HepG2 (cell line): ENCODE results near the gene NOTCH4. TPM values are rescaled to one million over a fixed set of nuclear protein-coding genes. Genes with fewer than 3 reads are reported as not detected.
A peak's percentile ranks its signal among the peaks of the same experiment; 100 is the strongest.

ENCODE experiments used
- CENPT ChIP-seq: sonication (generic); formaldehyde crosslinking; IDR thresholded peaks from 2 replicates; pipeline ENCODE4 v1.8.0; 2022; ENCODE audit warnings: low read depth, mild to moderate bottlenecking, moderate library complexity, missing genetic modification reagents
- DMAP1 ChIP-seq: IDR thresholded peaks from 2 replicates; pipeline ENCODE4 v1.6.1; 2016
- KDM1A ChIP-seq: IDR thresholded peaks from 2 replicates; pipeline ENCODE4 v1.6.1; 2016; ENCODE audit warnings: missing compliant biosample characterization
- KDM5B ChIP-seq: sonication (generic); formaldehyde crosslinking; IDR thresholded peaks from 2 replicates; pipeline ENCODE4 v1.4.0; 2020; ENCODE audit warnings: missing genetic modification reagents, mild to moderate bottlenecking, borderline replicate concordance
- MIER3 ChIP-seq: IDR thresholded peaks from 2 replicates; pipeline ENCODE4 v1.6.1; 2016; ENCODE audit warnings: missing compliant biosample characterization, borderline replicate concordance
- MTA3 ChIP-seq: sonication (generic); formaldehyde crosslinking; IDR thresholded peaks from 2 replicates; pipeline ENCODE4 v1.4.0; 2020; ENCODE audit warnings: missing genetic modification reagents
- PITX1 ChIP-seq: sonication (generic); formaldehyde crosslinking; IDR thresholded peaks from 2 replicates; pipeline ENCODE4 v1.5.1; 2020; ENCODE audit warnings: mild to moderate bottlenecking, missing genetic modification reagents
- POGZ ChIP-seq: sonication (generic); formaldehyde crosslinking; IDR thresholded peaks from 2 replicates; pipeline ENCODE4 v1.4.0; 2020; ENCODE audit warnings: mild to moderate bottlenecking, missing genetic modification reagents
- RAD21 ChIP-seq: fragments of 450-650 bp; formaldehyde crosslinking; IDR thresholded peaks from 2 replicates; pipeline ENCODE4 v1.5.0; 2020; ENCODE audit warnings: mild to moderate bottlenecking
- SETDB1 ChIP-seq: sonication (generic); formaldehyde crosslinking; IDR thresholded peaks from 2 replicates; pipeline ENCODE4 v1.5.1; 2020; ENCODE audit warnings: missing genetic modification reagents, mild to moderate bottlenecking, borderline replicate concordance
- YEATS4 ChIP-seq: sonication (generic); formaldehyde crosslinking; IDR thresholded peaks from 2 replicates; pipeline ENCODE4 v1.4.0; 2020; ENCODE audit warnings: missing genetic modification reagents, borderline replicate concordance
- ZBTB7B ChIP-seq: sonication (generic); formaldehyde crosslinking; IDR thresholded peaks from 2 replicates; pipeline ENCODE4 v1.4.0; 2020; ENCODE audit warnings: missing genetic modification reagents
- ZMAT3 ChIP-seq: sonication (generic); formaldehyde crosslinking; conservative IDR thresholded peaks from 2 replicates; pipeline ENCODE4 v1.7.0; 2021; ENCODE audit warnings: missing genetic modification reagents
- ZNF251 ChIP-seq: sonication (generic); formaldehyde crosslinking; IDR thresholded peaks from 2 replicates; pipeline ENCODE4 v1.9.0; 2021; ENCODE audit warnings: mild to moderate bottlenecking, missing genetic modification reagents
- ZNF274 ChIP-seq: sonication (generic); formaldehyde crosslinking; IDR thresholded peaks from 2 replicates; pipeline ENCODE4 v1.5.1; 2020; ENCODE audit warnings: mild to moderate bottlenecking, missing genetic modification reagents
- ZSCAN21 ChIP-seq: sonication (generic); formaldehyde crosslinking; IDR thresholded peaks from 2 replicates; pipeline ENCODE4 v1.8.0; 2022; ENCODE audit warnings: mild to moderate bottlenecking, missing genetic modification reagents, moderate library complexity, borderline replicate concordance
- polyA plus RNA-seq, 8 experiments: library from polyadenylated mRNA; depleted of rRNA in 3 of 8; stranded (reverse) in 7 of 8; unstranded in 1 of 8; fragments of >200 nt; fragmentation: Illumina TruSeq in 4 of 8; extraction: Trizol in 4 of 8; gene quantifications; 2 replicates each; pipeline versions ENCODE4 v1.2.1 to v1.2.3, GENCODE V29; 2011 to 2016; ENCODE audit warnings: low read depth in 4 of 8, missing spikeins in 1 of 8, mixed read lengths in 1 of 8; ENCODE audit not compliant: insufficient read depth in 1 of 8
- total RNA-seq, 5 experiments: library from RNA; depleted of rRNA; stranded (reverse); fragments of >200 nt; fragmentation: Illumina TruSeq; extraction: Trizol; gene quantifications; 2 replicates each; pipeline ENCODE4 v1.2.3, GENCODE V29; 2016; ENCODE audit warnings: low read depth in 1 of 5
- TF ChIP-seq, protein P1 (sequence below): sonication (generic); formaldehyde crosslinking; IDR thresholded peaks from 2 replicates; pipeline ENCODE4 v1.5.0; 2020; ENCODE audit warnings: missing genetic modification reagents, mild to moderate bottlenecking, borderline replicate concordance
- TF ChIP-seq, protein P2 (sequence below): sonication (generic); formaldehyde crosslinking; IDR thresholded peaks from 2 replicates; pipeline ENCODE4 v1.8.1; 2023; ENCODE audit warnings: mild to moderate bottlenecking, moderate library complexity, missing genetic modification reagents
- TF ChIP-seq, protein P3 (sequence below): sonication (generic); formaldehyde crosslinking; IDR thresholded peaks from one replicate; pipeline ENCODE4 v1.5.1; 2020; ENCODE audit warnings: mild to moderate bottlenecking, missing genetic modification reagents; ENCODE audit errors: not compliant biosample characterization
- TF ChIP-seq, protein P4 (sequence below): sonication (generic); formaldehyde crosslinking; IDR thresholded peaks from 2 replicates; pipeline ENCODE4 v1.8.1; 2023; ENCODE audit warnings: mild to moderate bottlenecking, missing genetic modification reagents, borderline replicate concordance

The NOTCH4 gene
- total and polyA plus RNA-seq, 2 of the 13 experiments (the other 11 are each of a cell fraction or from before 2014, with no cell fraction given) = 0.51 to 0.83 TPM

DNA sequence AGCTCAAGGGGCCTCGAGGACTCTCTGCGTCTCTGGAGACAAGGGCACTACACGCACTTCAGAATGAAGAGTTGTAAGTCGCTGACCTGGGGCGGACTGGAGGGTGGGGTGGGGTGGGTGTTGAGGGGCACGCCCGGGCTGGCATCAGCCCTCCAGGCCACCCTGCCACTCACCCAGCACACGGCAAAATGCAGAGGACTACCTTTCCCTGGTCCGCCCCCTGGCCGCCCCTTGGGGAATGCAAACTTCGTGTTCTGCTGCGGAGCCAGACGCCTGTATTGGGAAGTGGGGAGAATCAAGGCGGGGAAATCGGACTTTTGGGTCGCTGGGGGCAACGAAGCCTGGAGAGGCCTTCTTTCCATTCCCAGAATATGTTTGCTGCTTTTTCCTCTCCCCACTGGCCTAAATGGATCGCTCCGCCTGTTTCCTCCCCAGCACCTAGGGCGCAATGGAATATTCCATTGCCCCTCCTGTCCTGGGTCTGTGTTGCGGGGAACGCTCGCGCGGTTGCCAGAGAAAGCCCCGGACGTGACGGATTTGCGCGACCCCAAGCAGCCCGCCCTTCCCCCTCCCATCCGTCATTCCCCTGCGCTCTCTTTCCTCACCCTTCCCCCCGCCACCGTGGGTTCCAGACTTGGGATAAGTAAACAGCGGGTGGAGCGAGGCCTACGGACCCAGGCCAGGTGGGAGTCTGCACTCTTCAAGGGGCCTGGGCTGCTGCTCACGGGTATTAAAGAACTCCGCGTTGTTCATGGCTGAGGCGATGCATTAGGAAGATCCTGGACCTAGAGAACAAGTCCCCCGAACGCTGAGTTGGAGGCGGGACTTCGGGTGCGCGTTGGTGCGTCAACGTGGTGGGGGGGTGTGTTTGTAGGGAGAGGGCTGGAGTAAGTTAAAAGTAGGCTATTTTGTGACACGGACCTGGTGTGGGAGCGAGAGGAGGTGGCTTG, 70.0 kb downstream of the NOTCH4 start, which contains the start of gene PPT2 (continued):
- no peak for TF ChIP-seq KDM1A
- TF ChIP-seq, protein P1, sequence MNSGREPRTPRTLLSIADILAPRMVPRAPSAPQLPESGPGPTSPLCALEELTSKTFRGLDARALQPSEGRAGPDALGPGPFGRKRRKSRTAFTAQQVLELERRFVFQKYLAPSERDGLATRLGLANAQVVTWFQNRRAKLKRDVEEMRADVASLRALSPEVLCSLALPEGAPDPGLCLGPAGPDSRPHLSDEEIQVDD = no peak
- peak; percentile 88; the same call in 1 of the 2 replicates for TF ChIP-seq ZNF274 (CRISPR knock-in tag)
- TF ChIP-seq PITX1 (CRISPR knock-in tag) = no peak; the same call in 1 of the 2 replicates
- peak; percentile 54; the same call in 1 of the 2 replicates for TF ChIP-seq MIER3 (CRISPR knock-in tag)
- peak; percentile 16; the same call in 1 of the 2 replicates for TF ChIP-seq CENPT (CRISPR knock-in tag)
- TF ChIP-seq, protein P2, sequence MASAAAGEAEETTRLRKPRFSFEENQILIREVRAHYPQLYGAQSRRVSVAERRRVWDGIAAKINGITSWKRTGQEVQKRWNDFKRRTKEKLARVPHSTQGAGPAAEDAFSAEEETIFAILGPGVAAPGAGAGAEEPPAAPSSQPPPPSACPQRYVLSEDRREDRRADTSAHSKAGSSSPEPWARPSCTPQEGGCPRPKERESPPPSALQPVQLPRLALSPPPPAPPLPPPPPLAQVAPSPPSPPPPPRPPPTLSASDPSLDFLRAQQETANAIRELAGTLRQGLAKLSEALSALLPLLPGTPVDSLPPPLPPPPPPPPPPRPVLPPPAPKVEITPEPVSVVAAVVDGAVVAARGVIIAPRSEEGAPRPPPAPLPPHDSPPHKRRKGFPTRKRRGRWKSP (CRISPR knock-in tag) = peak; percentile 77; the same call in 1 of the 2 replicates
- no peak for TF ChIP-seq MTA3 (CRISPR knock-in tag)
- peak; percentile 72 for TF ChIP-seq ZBTB7B
- TF ChIP-seq, protein P3, sequence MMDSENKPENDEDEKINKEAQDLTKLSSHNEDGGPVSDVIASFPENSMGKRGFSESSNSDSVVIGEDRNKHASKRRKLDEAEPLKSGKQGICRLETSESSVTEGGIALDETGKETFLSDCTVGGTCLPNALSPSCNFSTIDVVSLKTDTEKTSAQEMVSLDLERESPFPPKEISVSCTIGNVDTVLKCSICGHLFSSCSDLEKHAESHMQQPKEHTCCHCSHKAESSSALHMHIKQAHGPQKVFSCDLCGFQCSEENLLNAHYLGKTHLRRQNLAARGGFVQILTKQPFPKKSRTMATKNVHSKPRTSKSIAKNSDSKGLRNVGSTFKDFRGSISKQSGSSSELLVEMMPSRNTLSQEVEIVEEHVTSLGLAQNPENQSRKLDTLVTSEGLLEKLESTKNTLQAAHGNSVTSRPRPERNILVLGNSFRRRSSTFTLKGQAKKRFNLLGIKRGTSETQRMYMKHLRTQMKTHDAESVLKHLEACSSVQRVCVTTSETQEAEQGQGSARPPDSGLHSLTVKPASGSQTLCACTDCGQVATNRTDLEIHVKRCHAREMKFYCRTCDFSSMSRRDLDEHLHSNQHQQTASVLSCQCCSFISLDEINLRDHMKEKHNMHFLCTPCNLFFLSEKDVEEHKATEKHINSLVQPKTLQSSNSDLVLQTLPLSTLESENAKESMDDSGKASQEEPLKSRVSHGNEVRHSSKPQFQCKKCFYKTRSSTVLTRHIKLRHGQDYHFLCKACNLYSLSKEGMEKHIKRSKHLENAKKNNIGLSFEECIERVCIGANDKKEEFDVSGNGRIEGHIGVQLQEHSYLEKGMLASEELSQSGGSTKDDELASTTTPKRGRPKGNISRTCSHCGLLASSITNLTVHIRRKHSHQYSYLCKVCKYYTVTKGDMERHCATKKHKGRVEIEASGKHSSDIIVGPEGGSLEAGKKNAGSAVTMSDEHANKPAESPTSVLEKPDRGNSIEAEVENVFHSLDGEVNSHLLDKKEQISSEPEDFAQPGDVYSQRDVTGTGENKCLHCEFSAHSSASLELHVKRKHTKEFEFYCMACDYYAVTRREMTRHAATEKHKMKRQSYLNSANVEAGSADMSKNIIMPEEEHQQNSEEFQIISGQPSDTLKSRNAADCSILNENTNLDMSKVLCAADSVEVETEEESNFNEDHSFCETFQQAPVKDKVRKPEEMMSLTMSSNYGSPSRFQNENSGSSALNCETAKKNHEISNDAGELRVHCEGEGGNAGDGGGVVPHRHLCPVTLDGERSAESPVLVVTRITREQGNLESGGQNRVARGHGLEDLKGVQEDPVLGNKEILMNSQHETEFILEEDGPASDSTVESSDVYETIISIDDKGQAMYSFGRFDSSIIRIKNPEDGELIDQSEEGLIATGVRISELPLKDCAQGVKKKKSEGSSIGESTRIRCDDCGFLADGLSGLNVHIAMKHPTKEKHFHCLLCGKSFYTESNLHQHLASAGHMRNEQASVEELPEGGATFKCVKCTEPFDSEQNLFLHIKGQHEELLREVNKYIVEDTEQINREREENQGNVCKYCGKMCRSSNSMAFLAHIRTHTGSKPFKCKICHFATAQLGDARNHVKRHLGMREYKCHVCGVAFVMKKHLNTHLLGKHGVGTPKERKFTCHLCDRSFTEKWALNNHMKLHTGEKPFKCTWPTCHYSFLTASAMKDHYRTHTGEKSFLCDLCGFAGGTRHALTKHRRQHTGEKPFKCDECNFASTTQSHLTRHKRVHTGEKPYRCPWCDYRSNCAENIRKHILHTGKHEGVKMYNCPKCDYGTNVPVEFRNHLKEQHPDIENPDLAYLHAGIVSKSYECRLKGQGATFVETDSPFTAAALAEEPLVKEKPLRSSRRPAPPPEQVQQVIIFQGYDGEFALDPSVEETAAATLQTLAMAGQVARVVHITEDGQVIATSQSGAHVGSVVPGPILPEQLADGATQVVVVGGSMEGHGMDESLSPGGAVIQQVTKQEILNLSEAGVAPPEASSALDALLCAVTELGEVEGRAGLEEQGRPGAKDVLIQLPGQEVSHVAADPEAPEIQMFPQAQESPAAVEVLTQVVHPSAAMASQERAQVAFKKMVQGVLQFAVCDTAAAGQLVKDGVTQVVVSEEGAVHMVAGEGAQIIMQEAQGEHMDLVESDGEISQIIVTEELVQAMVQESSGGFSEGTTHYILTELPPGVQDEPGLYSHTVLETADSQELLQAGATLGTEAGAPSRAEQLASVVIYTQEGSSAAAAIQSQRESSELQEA (CRISPR knock-in tag) = peak; percentile 73
- peak; percentile 31; the same call in 1 of the 2 replicates for TF ChIP-seq ZMAT3 (CRISPR knock-in tag)
- no peak for TF ChIP-seq ZSCAN21 (CRISPR knock-in tag)
- no peak for TF ChIP-seq SETDB1 (CRISPR knock-in tag)
- peak; percentile 37 for TF ChIP-seq RAD21 (CRISPR knock-in tag)
- TF ChIP-seq, protein P4, sequence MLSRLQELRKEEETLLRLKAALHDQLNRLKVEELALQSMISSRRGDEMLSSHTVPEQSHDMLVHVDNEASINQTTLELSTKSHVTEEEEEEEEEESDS (CRISPR knock-in tag) = no peak
- no peak; the same call in 1 of the 2 replicates for TF ChIP-seq POGZ (CRISPR knock-in tag)
- no peak for TF ChIP-seq KDM5B (CRISPR knock-in tag)
- no peak; the same call in 1 of the 2 replicates for TF ChIP-seq ZNF251
- peak; percentile 87; the same call in 1 of the 2 replicates for TF ChIP-seq DMAP1 (CRISPR knock-in tag)
- TF ChIP-seq YEATS4 (CRISPR knock-in tag) = peak; percentile 84
